ENCODE data around the gene SHLD1.

SHLD1 gene

DNA sequence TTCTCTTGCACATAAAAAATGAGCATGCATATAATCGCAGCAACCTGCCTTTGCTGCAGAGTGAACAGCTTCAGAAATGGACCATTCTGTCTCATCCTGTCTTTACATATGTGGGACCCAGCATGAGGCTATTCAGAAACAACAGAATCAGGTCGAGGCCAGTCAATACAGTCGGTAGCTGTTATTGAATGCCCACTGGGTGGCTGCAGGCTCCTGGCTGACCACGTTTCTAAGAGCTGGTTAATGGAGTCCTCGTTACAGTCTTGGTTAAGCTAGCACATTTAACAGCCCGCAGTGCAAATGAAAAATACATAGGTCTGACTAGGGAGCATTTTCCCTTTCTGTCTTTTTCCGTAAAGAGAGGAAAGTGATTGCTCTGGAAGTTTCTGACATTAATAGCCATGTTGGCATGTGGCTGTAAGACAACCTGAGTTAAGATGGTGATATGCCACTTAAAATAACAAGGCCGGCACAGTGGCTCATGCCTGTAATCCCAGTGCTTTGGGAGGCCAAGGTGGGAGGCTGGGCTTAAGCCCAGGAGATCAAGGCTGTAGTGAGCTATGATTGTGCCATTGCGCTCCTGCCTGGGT lies 75.0 kb downstream of the SHLD1 start:
- DNase-seq, result no peak

DNA sequence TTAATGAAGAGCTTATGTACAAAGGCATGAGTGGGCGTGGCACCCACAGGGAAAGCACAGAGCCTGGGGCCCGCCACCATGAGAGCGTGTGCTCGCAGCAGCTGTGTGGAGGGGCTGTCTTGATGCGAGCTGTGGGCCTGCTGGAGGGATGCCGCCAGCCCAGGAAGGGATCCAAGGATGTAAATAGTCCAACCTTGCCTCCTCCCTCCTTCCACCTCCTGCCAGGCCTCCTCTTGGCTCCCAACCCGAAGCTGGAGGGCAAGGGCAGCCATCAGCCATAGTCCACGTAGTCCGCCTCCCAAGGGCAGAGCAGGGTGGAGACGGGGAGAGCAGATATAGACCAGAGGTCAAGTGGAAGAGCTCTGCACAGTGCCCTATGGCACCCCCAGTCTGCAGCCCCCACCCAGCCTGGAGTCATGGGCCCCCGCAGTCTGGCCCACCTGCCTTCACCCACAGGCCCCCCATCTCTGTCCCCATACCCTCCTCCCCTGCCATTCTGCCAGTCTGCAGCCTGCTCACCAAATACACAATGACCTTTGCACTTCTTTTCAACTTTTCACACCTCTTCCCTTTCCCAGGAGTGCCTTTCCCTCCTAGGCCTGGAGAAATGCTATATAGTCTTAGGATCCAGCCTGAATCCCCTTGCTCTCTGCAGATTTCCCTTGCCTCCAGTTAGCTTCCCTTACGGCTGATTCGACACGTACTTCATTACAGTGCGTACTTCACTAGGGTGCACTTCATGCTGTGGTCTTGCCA lies 77.1 kb downstream of the SHLD1 start:
- no peak for DNase-seq

DNA sequence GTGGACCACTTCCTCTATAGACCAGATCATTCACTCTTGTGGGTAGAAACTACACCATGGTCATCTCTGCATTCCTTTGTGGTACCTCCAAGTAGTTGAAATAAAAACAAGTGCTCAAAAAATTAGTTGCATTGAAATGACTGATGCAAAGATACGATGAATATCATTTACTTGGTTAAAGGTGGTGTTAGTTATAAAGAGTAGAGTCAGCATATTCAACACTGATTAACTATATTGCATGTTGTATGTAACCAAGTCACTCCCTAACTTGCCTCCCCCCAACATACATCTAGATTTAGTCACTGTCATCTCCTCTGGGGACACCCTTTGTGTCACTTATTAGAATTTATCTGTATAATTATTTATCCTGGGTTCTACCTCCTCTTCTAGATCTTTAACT lies 77.7 kb downstream of the SHLD1 start:
- no peak for DNase-seq

- DNase-seq, result no peak
Measured at GRCh38 chr20:5829241-5829809, 79.1 kb downstream of the SHLD1 start.

- no peak for DNase-seq
Measured at GRCh38 chr20:5831539-5832237, 81.5 kb downstream of the SHLD1 start.

DNA sequence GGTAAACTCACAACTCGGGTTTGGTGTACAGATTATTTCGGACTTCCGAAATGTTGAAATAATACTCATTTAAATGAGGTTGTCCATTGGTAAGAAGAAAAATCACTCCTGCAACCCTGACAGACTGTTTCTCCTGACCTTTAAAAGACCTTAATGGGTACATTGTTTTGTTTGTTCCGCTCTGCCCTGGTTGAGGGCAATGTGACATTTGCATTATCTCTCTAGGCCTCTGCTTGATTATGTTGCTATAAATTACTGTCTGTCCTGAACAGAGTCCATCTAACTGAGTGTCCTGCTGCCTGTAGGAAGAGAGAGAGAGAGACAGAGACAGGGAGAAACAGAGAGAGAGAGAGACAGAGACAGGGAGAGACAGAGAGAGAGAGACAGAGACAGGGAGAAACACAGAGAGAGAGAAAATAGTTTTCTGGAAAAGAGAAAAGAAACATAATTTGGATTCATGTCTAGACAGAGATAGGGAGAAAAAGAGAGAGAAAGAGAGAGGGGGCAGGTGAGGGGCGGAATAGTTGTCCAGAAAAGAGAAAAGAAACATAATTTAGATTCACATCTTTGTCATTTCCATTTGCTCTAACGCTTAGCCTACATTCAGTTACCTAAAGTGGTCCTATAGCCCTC lies 83.2 kb downstream of the SHLD1 start:
- no peak for DNase-seq

DNA sequence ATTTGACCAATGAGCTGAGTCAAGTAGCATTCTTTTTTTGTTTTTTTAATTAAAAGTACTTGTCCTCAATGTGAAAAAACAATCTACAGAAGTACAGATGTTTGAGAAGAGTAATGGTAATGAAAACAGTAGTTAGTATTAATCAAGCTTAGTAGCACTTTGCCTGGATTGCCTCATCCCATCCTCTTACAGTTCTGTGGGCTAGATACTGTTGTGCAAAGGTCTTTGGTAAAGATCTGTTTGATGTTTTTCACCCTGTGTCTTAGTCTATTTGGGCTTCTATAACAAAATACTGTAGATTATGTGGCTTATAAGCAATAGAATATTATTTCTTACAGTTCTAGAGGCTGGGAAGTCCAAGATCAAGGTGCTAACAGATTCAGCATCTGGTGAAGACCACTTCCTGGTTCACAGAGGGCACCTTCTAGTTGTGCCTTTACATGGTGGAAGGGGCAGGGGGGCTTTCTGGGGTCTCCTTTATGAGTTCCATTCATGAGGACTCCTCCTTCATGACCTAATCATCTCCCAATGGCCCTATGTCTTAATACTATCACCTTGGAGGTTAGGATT lies 84.3 kb downstream of the SHLD1 start:
- DNase-seq, result no peak

- peak in 1 of 2 experiments; percentile 43 for DNase-seq
Measured at GRCh38 chr20:5835321-5835821, 85.2 kb downstream of the SHLD1 start.

- peak in 1 of 2 experiments; percentile 21 for DNase-seq
Measured at GRCh38 chr20:5835871-5836270, 85.7 kb downstream of the SHLD1 start.

DNA sequence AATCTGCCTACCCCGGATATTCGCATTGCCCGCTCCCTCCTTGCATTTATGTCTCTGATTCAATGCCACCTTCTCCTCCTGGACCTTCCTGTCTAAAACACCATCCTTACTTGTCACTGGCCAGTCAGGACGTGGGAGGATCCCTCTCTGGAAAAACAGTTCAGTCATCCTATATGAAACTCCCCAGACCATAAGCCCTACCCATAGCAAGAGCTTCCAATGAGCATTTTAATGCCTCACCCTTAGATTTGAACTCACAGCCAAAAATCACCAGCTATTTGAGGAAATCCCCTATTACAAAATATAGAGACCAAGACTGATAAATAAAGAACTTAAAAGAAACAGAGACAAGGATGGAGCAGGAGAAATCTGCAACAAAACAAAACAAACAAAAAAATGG lies 86.4 kb downstream of the SHLD1 start:
- DNase-seq, result no peak

DNA sequence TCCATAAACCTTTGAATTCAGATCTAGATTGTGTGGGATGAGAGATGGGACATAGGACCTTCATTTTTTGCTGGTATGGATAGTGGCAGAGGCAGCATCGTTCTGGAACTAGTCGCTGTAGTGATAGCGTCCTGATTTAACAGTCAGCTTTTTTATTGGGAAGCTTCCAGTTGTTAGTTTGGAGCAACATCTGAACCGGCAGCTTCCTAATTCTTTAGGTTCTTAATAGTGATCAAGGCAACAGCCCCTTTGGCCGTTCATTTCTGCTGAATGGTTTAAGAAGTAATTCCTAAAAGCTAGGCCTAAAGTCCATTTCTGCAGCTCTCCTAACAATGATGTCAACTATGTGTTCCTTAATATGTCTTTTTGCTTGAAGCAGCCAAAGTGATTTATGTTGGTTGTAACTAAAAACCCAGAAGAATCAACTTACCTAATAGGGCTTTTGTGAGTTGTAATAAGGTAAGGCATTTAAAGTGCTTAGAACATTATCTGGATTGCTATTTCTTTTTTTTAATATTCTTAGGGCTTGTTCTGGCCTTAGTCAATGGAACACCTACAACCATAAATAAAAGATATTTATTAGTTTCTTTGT lies 90.3 kb downstream of the SHLD1 start:
- no peak for DNase-seq

DNA sequence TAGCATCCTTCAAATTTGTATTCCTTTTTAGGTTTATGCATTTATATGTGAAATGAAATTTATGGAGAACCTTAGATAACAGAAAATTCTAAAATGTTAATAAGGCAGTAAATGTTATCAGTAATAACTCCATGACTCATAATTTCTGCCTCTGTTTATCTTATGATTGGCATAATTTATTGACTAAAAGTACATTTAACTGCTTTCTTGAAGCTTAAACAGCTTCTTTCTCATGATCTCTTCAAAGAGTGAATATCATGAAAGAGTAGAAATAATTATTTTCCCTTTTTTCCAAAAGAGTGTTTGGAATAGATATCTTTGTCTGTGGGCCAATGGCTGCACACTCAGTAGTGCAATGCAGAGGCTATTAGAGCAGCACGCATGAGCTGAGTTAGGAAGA lies 91.3 kb downstream of the SHLD1 start:
- DNase-seq, result no peak

DNA sequence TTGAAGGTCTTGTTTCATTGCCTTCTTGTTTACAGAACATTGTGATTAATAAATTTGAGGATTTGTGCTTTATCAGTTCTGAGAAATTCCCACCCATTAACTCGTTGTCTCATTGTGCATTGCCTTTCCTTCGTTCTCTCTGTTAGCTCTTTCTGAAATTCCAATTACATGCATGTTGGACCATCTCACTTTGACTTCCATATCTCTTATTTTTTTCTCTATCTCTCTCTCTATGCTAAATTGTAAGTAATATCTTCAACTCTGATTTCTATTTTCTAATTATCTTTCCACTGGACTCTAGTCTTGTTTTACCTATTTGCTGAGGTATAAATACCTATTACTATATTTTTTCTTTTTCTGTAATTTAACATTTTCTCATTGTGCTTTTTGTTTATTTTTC lies 92.3 kb downstream of the SHLD1 start:
- no peak for DNase-seq

DNA sequence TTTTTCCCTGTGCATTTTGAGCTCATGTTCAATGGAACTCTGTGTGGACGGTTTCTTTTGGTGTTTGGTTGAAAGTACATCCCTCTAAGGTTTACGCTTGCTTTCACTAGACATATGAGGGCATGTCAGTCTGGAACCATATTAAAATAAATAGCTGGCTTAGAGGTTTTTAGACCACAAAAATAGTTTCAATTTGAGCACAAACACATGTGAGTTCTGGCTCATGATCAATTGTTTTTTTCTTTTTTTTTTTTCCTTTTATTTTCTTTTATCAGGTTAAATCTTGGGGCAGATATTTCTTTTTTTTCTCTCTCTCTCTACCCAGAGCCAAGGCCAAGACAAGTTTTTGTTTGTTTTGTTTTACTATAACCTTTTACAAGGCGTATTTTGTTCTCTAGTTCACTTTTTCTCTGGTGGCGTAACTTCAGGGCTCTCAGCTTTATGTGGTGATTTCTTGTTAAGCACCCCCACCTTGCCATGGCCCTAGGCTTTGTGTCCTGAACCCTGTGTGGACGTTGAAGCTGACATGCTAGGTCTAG lies 92.9 kb downstream of the SHLD1 start:
- no peak for DNase-seq

- DNase-seq, result peak; percentile 45 to 91
Measured at GRCh38 chr20:5844063-5844681, 94.0 kb downstream of the SHLD1 start.

DNA sequence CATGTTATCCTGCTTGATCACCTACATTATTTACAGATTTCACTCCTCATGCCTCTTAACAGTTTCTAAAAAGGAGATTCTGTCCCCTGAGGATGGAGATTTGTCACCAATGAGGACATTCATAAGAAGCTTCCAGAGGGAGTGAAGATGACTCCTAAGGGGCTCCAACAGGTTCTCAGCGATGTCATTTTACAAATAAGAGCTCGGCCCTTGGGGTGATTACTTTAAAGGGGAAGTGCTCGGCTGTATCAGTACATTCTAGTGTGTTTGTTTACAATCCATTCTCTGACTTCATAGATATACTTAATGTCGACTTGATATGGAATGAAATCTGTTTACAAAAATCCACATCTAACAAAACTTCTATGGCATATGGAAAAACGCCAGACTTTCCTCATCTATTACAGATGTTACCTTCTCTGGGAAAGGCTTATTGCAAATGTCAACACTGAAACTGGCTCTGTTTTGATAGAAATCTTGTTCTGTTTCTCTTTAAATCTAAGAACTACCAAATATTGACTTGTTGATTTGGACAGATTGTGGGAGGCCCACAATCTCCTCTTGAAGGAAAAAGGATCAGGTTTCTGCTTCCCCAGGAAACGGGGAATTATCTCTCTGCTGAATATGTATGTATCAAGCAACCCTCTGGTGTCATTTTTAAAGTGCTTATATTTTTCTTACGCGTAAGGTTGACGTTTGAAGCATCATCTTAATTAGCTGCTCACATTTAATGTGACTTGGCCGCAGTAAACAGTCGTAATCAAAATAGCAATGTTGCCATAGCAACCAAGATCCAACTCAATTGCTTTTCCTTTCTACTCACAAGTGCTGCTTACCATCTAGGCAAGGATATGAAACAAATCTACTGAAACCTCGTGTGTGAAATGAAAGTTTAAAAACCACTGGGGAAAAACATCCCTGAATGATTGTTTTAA lies 95.7 kb downstream of the SHLD1 start:
- peak in 1 of 2 experiments; percentile 12 for DNase-seq

GRCh38 chr20:5848711-5849505 lies 98.7 kb downstream of the SHLD1 start:
- no peak for DNase-seq

DNA sequence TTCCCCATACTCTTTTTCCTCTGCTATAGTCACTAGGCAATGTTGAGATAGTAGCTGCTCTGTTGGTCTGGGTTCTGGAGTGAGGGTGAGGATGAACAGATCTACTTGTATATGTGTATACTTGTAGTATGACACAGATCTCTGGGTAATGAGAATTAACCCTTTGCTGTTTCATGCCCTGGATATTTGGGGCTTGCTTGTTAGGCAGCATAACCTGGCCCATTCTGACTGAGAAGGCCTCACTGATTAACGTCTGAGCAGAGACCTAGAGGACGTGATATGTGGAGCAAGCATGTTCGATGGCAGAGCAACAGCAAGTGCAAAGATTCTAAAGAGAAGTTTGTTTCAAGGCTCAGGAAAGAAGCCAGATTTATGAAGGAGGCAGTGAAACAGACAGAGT lies 105.7 kb downstream of the SHLD1 start:
- DNase-seq, result no peak

- DNase-seq, result no peak
Measured at GRCh38 chr20:5859608-5860007, 109.4 kb downstream of the SHLD1 start.

- DNase-seq, result peak in 1 of 2 experiments; percentile 35
Measured at GRCh38 chr20:5862703-5863039, 112.5 kb downstream of the SHLD1 start.
